H9 (cell line): Measurements from ENCODE around the gene TRIM40. TPM values are rescaled to one million over a fixed set of nuclear protein-coding genes. Genes with fewer than 3 reads are reported as not detected.

Experiments
- DNase-seq: peaks from one replicate; pipeline ENCODE4 v3.0.0-alpha.2; 2017
- H2AFZ ChIP-seq: one replicate; pipeline ENCODE4 v1.6.1; 2013; ENCODE audit warnings: mild to moderate bottlenecking, low read length, control low read depth, moderate library complexity
- H2AK5ac ChIP-seq: 2 replicates; pipeline ENCODE4 v1.6.1; 2013; ENCODE audit warnings: low read length, control low read depth, mixed read lengths; ENCODE audit not compliant: insufficient read length
- H2BK120ac ChIP-seq: one replicate; pipeline ENCODE4 v1.6.1; 2013; ENCODE audit warnings: low read depth, mild to moderate bottlenecking, low read length, control low read depth, inconsistent platforms; ENCODE audit not compliant: poor library complexity, severe bottlenecking
- H2BK12ac ChIP-seq: 2 replicates; pipeline ENCODE4 v1.6.1; 2013; ENCODE audit warnings: low read length, control low read depth, mixed read lengths, low read depth; ENCODE audit not compliant: insufficient read length
- H2BK15ac ChIP-seq: 2 replicates; pipeline ENCODE4 v1.6.1; 2013; ENCODE audit warnings: low read depth, low read length, control low read depth
- H2BK20ac ChIP-seq: one replicate; pipeline ENCODE4 v1.6.1; 2013; ENCODE audit warnings: low read depth, mild to moderate bottlenecking, low read length, control low read depth, inconsistent platforms; ENCODE audit not compliant: poor library complexity, severe bottlenecking
- H2BK5ac ChIP-seq: 2 replicates; pipeline ENCODE4 v1.6.1; 2013; ENCODE audit warnings: low read length, control low read depth, mixed read lengths; ENCODE audit not compliant: insufficient read length
- H3K14ac ChIP-seq: 2 replicates; pipeline ENCODE4 v1.6.1; 2013; ENCODE audit warnings: low read length, control low read depth; ENCODE audit not compliant: insufficient read depth
- H3K18ac ChIP-seq: 2 replicates; pipeline ENCODE4 v1.6.1; 2013; ENCODE audit warnings: low read depth, mild to moderate bottlenecking, mixed read lengths, low read length, control low read depth; ENCODE audit not compliant: insufficient read length
- H3K23ac ChIP-seq: 2 replicates; pipeline ENCODE4 v1.6.1; 2013; ENCODE audit warnings: low read length, control low read depth, mixed read lengths, low read depth; ENCODE audit not compliant: insufficient read length
- H3K23me2 ChIP-seq: 2 replicates; pipeline ENCODE4 v1.6.1; 2013; ENCODE audit warnings: low read depth, mild to moderate bottlenecking, mixed read lengths, low read length, control low read depth; ENCODE audit not compliant: insufficient read length, poor library complexity, severe bottlenecking
- H3K27ac ChIP-seq: 2 replicates; pipeline ENCODE4 v1.5.1; 2013; ENCODE audit warnings: low read length, control low read depth, mixed read lengths, low read depth; ENCODE audit not compliant: insufficient read length
- H3K27me3 ChIP-seq: 2 replicates; pipeline ENCODE4 v1.6.1; 2013; ENCODE audit warnings: low read length, control low read depth, inconsistent platforms; ENCODE audit not compliant: insufficient read depth
- H3K4ac ChIP-seq: 2 replicates; pipeline ENCODE4 v1.6.1; 2013; ENCODE audit warnings: low read depth, mild to moderate bottlenecking, control low read depth, inconsistent platforms, low read length, moderate library complexity
- H3K4me1 ChIP-seq: 2 replicates; pipeline ENCODE4 v1.6.1; 2013; ENCODE audit warnings: low read length, control low read depth, inconsistent platforms; ENCODE audit not compliant: insufficient read depth
- H3K4me2 ChIP-seq: 2 replicates; pipeline ENCODE4 v1.6.1; 2013; ENCODE audit warnings: low read length, control low read depth, mixed read lengths; ENCODE audit not compliant: insufficient read length, insufficient read depth
- H3K56ac ChIP-seq: 2 replicates; pipeline ENCODE4 v1.6.1; 2013; ENCODE audit warnings: low read depth, mild to moderate bottlenecking, mixed read lengths, low read length, control low read depth; ENCODE audit not compliant: insufficient read length
- H3K79me1 ChIP-seq: 2 replicates; pipeline ENCODE4 v1.6.1; 2013; ENCODE audit warnings: low read depth, mild to moderate bottlenecking, moderate library complexity, low read length, control low read depth, inconsistent platforms; ENCODE audit not compliant: insufficient read depth, poor library complexity, severe bottlenecking
- H3K79me2 ChIP-seq: 2 replicates; pipeline ENCODE4 v1.6.1; 2013; ENCODE audit warnings: low read length, control low read depth, inconsistent platforms; ENCODE audit not compliant: insufficient read depth
- H3K9ac ChIP-seq: 2 replicates; pipeline ENCODE4 v1.6.1; 2013; ENCODE audit warnings: low read length, control low read depth, mixed read lengths; ENCODE audit not compliant: insufficient read length; ENCODE audit errors: extremely low read depth
- H3K9me3 ChIP-seq: one replicate; pipeline ENCODE4 v1.6.1; 2013; ENCODE audit warnings: low read depth, low read length, inconsistent platforms; ENCODE audit not compliant: control insufficient read depth
- H3T11ph ChIP-seq: one replicate; pipeline ENCODE4 v1.6.1; 2013; ENCODE audit warnings: mild to moderate bottlenecking, low read length, control low read depth, inconsistent platforms
- H4K20me1 ChIP-seq: one replicate; pipeline ENCODE4 v1.6.1; 2013; ENCODE audit not compliant: control insufficient read depth, insufficient read length, insufficient read depth
- H4K5ac ChIP-seq: 2 replicates; pipeline ENCODE4 v1.6.1; 2013; ENCODE audit warnings: low read depth, mild to moderate bottlenecking, mixed read lengths, low read length, control low read depth; ENCODE audit not compliant: insufficient read length
- H4K8ac ChIP-seq: replicated peaks from 2 replicates; pipeline ENCODE4 v1.6.1; 2013; ENCODE audit warnings: low read length, control low read depth, mixed read lengths, low read depth; ENCODE audit not compliant: insufficient read length
- H4K91ac ChIP-seq: 2 replicates; pipeline ENCODE4 v1.6.1; 2013; ENCODE audit warnings: low read depth, mild to moderate bottlenecking, moderate library complexity, mixed read lengths, low read length, control low read depth; ENCODE audit not compliant: insufficient read length
- H3K27ac Mint-ChIP-seq, 3 experiments: 2 replicates in 2 of 3; 3 replicates in 1 of 3; pipeline ENCODE4 v1.8.0; 2020 to 2021; ENCODE audit warnings: mixed read lengths in 3 of 3, mild to moderate bottlenecking in 1 of 3, moderate library complexity in 1 of 3
- H3K27me3 Mint-ChIP-seq: 2 replicates; pipeline ENCODE4 v1.8.0; 2021; ENCODE audit warnings: low read depth, mild to moderate bottlenecking, moderate library complexity, mixed read lengths
- H3K36me3 Mint-ChIP-seq, 3 experiments: 2 replicates in 2 of 3; 3 replicates in 1 of 3; pipeline ENCODE4 v1.8.0; 2020 to 2021; ENCODE audit warnings: low read depth in 3 of 3, mixed read lengths in 3 of 3; ENCODE audit not compliant: insufficient read depth in 1 of 3
- H3K4me1 Mint-ChIP-seq, 2 experiments: 2 replicates each; pipeline ENCODE4 v1.8.0; 2020; ENCODE audit warnings: mixed read lengths in 2 of 2
- H3K4me3 Mint-ChIP-seq, 2 experiments: 2 replicates in 1 of 2; 3 replicates in 1 of 2; pipeline ENCODE4 v1.8.0; 2020 to 2021; ENCODE audit warnings: mild to moderate bottlenecking in 2 of 2, mixed read lengths in 2 of 2, moderate library complexity in 1 of 2
- H3K9me3 Mint-ChIP-seq, 2 experiments: 2 replicates in 1 of 2; 3 replicates in 1 of 2; pipeline ENCODE4 v1.8.0; 2020; ENCODE audit warnings: mild to moderate bottlenecking in 2 of 2, mixed read lengths in 2 of 2, moderate library complexity in 1 of 2
- CTCF ChIP-seq: fragments of 200-600 bp; sonication (generic); conservative IDR thresholded peaks from 3 replicates; pipeline ENCODE4 v1.8.0; 2021; ENCODE audit warnings: antibody characterized with exemption, mild to moderate bottlenecking
- WGBS: extraction: QIAGEN DNeasy Blood & Tissue Kit; methylation state at CpG from one replicate; pipeline ENCODE4 v1.1.7; 2013; ENCODE audit warnings: missing lambda C conversion rate, low lambda C conversion rate, mixed read lengths; ENCODE audit not compliant: insufficient read length; ENCODE audit errors: extremely low coverage; 5-methylcytosine and 5-hydroxymethylcytosine counted together
- total RNA-seq: library from RNA; stranded (reverse); gene quantifications from 2 replicates; pipeline ENCODE4 v1.2.1, GENCODE V29; 2021

TRIM40 gene
- total RNA-seq, 1 experiment from 2014 or later: not detected

GRCh38 chr6:30143780-30144179, 7.8 kb downstream of the TRIM40 start:
- no peaks in the 10 kb centered on the region for H3K9me3 Mint-ChIP-seq
- no peaks in the 10 kb centered on the region for H3K23me2 ChIP-seq
- H2BK20ac ChIP-seq: no peak overlapping the region
- H3K4me1 ChIP-seq: peaks cover 3% of the 10 kb centered on the region; the same call in 1 of the 2 replicates
- H2AK5ac ChIP-seq: no peak overlapping the region
- DNase-seq: no peak
- no peak overlapping the region for H3K4ac ChIP-seq
- peaks cover 60% of the 10 kb centered on the region for H3K27me3 Mint-ChIP-seq
- no peak overlapping the region for H3K4me3 Mint-ChIP-seq
- no peak overlapping the region for H3K23ac ChIP-seq
- no peak overlapping the region for H2BK5ac ChIP-seq
- no peak overlapping the region for H4K5ac ChIP-seq
- peaks cover 8 to 9% of the 10 kb centered on the region in 2 experiments for H3K4me1 Mint-ChIP-seq
- H2BK120ac ChIP-seq: no peak overlapping the region
- H4K8ac ChIP-seq: no peak overlapping the region
- no peak overlapping the region for H3K14ac ChIP-seq
- H3K9ac ChIP-seq: no peak overlapping the region
- no peak overlapping the region for H3K27ac Mint-ChIP-seq
- no peaks in the 10 kb centered on the region for H3K27me3 ChIP-seq
- no peaks in the 10 kb centered on the region for H3K36me3 Mint-ChIP-seq
- no peaks in the 10 kb centered on the region for H3K79me2 ChIP-seq
- H3K27ac ChIP-seq: no peak overlapping the region
- no peak for TF ChIP-seq CTCF
- H3K18ac ChIP-seq: no peak overlapping the region
- no peak overlapping the region for H3K56ac ChIP-seq
- no peaks in the 10 kb centered on the region for H3K9me3 ChIP-seq
- H2AFZ ChIP-seq: no peak overlapping the region
- no CpG with 5 or more reads among the region's 2 CpGs for WGBS
- H4K20me1 ChIP-seq: no peaks in the 10 kb centered on the region
- H3K79me1 ChIP-seq: no peaks in the 10 kb centered on the region
- no peak overlapping the region for H3T11ph ChIP-seq
- no peak overlapping the region for H2BK15ac ChIP-seq
- H4K91ac ChIP-seq: no peak overlapping the region
- H2BK12ac ChIP-seq: no peak overlapping the region
- no peak overlapping the region for H3K4me2 ChIP-seq
